ENCODE data around the gene TBC1D10B.

Gene TBC1D10B

GRCh38 chr16:30407102-30407803 lies 37.0 kb upstream of the TBC1D10B start, which contains the start of gene ZNF771:
Gene ZNF771 (plus strand): TSS chr16:30407606. CDS start chr16:30408054, 448 bp downstream.
- H3K9me3 ChIP-seq (ENCODE audit: control insufficient read depth, insufficient read depth, low read depth, low read length) = no peaks in the 10 kb centered on the region
- ChIA-PET POLR2A (interaction anchor here (0.5 to 5.9 kb wide), 24 partner anchors 8 to 583 kb away, joined by 3 to 64 read pairs (median 5); partner anchors contain the start of genes ALDOA, CD2BP2, DCTPP1 and FBRS), CTCF (interaction anchor here (0.6 to 2.9 kb wide), 14 partner anchors 9 to 376 kb away, joined by 3 to 16 read pairs (median 4); partner anchors contain the start of genes DCTPP1, TBX6 and TLCD3B)
- peak within 1 kb of the TSS; percentile 82 for H3K4me3 ChIP-seq (ENCODE audit: low read depth, low read length)
- peaks cover 0 to 31% of the 10 kb centered on the region in 2 experiments; a peak in 2 of 3 replicates for H3K36me3 ChIP-seq (ENCODE audit: control insufficient read depth in 2 of 2, insufficient read depth in 1 of 2, low read length in 2 of 2)
- H3K4me1 ChIP-seq (ENCODE audit: control insufficient read depth, insufficient read depth, low read length) = peaks cover 5% of the 10 kb centered on the region; the same call in 1 of the 2 replicates
- H3K27ac ChIP-seq (ENCODE audit: extremely low read depth, low read depth, low read length) = peak within 1 kb of the TSS; percentile 92
- TF ChIP-seq ZNF16 (tag by site-specific recombination; IDR thresholded peaks at IDR 0.05; ENCODE audit: low read depth) = no peak
- TF ChIP-seq ZNF416 (tag by site-specific recombination; IDR thresholded peaks at IDR 0.05) = no peak
- peak; percentile 52 for TF ChIP-seq ZNF596 (tag by site-specific recombination; IDR thresholded peaks at IDR 0.05)
- no peak for TF ChIP-seq ZNF391 (tag by site-specific recombination; IDR thresholded peaks at IDR 0.05; ENCODE audit: borderline replicate concordance, low read depth)
- peak; percentile 95 for TF ChIP-seq ZBTB20 (tag by site-specific recombination; IDR thresholded peaks at IDR 0.05)
- no peak for TF ChIP-seq ZNF791 (tag by site-specific recombination; IDR thresholded peaks at IDR 0.05)
- no peak for TF ChIP-seq IKZF3 (tag by site-specific recombination; IDR thresholded peaks at IDR 0.05)
- no peak for TF ChIP-seq ZNF701 (tag by site-specific recombination; IDR thresholded peaks at IDR 0.05)
- peak; percentile 97 for TF ChIP-seq SCRT1 (tag by site-specific recombination; IDR thresholded peaks at IDR 0.05; ENCODE audit: borderline replicate concordance)
- TF ChIP-seq TRIM28 (IDR thresholded peaks at IDR 0.05; ENCODE audit: borderline replicate concordance, low read length) = 0 out of 2 replicates have a peak, but pooled peaks have one; percentile 37
- TF ChIP-seq ZNF837 (tag by site-specific recombination; IDR thresholded peaks at IDR 0.05) = no peak
- TF ChIP-seq ZNF146 (tag by site-specific recombination; IDR thresholded peaks at IDR 0.05) = peak; percentile 39
- TF ChIP-seq SCRT2 (tag by site-specific recombination; IDR thresholded peaks at IDR 0.05) = peak; percentile 99
- 0 out of 2 replicates have a peak, but pooled peaks have one; percentile 13 for TF ChIP-seq REPIN1 (tag by site-specific recombination; IDR thresholded peaks at IDR 0.05; ENCODE audit: low read depth)
- TF ChIP-seq ZNF660 (tag by site-specific recombination; IDR thresholded peaks at IDR 0.05) = peak; percentile 89
- TF ChIP-seq ZNF610 (tag by site-specific recombination; IDR thresholded peaks at IDR 0.05; ENCODE audit: borderline replicate concordance) = peak; percentile 85; the same call in 1 of the 2 replicates
- peak; percentile 87 for TF ChIP-seq ZXDB (tag by site-specific recombination; IDR thresholded peaks at IDR 0.05)
- TF ChIP-seq ZNF549 (tag by site-specific recombination; IDR thresholded peaks at IDR 0.05) = no peak
- peak; percentile 83 for TF ChIP-seq ZNF341 (tag by site-specific recombination; IDR thresholded peaks at IDR 0.05; ENCODE audit: low read depth)
- 0 out of 2 replicates have a peak, but pooled peaks have one; percentile 61 for TF ChIP-seq YY2 (tag by site-specific recombination; IDR thresholded peaks at IDR 0.05)
- TF ChIP-seq ZNF211 (tag by site-specific recombination; IDR thresholded peaks at IDR 0.05; ENCODE audit: low read depth) = no peak
- peak; percentile 93; the same call in 1 of the 2 replicates for TF ChIP-seq KLF8 (tag by site-specific recombination; IDR thresholded peaks at IDR 0.05)
- peak; percentile 95 for TF ChIP-seq EGR2 (tag by site-specific recombination; IDR thresholded peaks at IDR 0.05; ENCODE audit: low read depth)
- peak; percentile 50 for TF ChIP-seq ZNF629 (tag by site-specific recombination; IDR thresholded peaks at IDR 0.05)
- peak; percentile 74 for TF ChIP-seq ZNF501 (tag by site-specific recombination; IDR thresholded peaks at IDR 0.05)
- no peak for TF ChIP-seq ZNF558 (tag by site-specific recombination; IDR thresholded peaks at IDR 0.05)
- peak; percentile 99 for TF ChIP-seq ZNF561 (tag by site-specific recombination; IDR thresholded peaks at IDR 0.05; ENCODE audit: borderline replicate concordance)
- peak; percentile 31; the same call in 1 of the 2 replicates for TF ChIP-seq PRDM4 (tag by site-specific recombination; IDR thresholded peaks at IDR 0.05)
- peak; percentile 59 for TF ChIP-seq ZNF639 (tag by site-specific recombination; IDR thresholded peaks at IDR 0.05)
- peak; percentile 68; the same call in 1 of the 2 replicates for TF ChIP-seq WT1 (tag by site-specific recombination; IDR thresholded peaks at IDR 0.05)
- no peak for TF ChIP-seq ZNF239 (tag by site-specific recombination; IDR thresholded peaks at IDR 0.05)
- TF ChIP-seq ZNF580 (tag by site-specific recombination; IDR thresholded peaks at IDR 0.05) = peak; percentile 11; the same call in 1 of the 2 replicates
- TF ChIP-seq GLI4 (tag by site-specific recombination; IDR thresholded peaks at IDR 0.05) = peak; percentile 55
